WTC11 (cell line): ENCODE results near the gene TTC28. TPM values are rescaled to one million over a fixed set of nuclear protein-coding genes. Genes with fewer than 3 reads are reported as not detected.

ENCODE experiments used
- ATAC-seq: fragments of 200-7000 bp; cut with Tn5 transposase; 2 replicates; pipeline ENCODE4 v1.10.0; 2021; ENCODE audit warnings: mild to moderate bottlenecking, moderate library complexity
- CTCF ChIA-PET: fragments of 300-600 bp; sonication (Branson Sonifier 250); formaldehyde crosslinking; loops from one replicate; lab custom pipeline; 2021; ENCODE audit warnings: antibody characterized with exemption; lab: Charles Lee
- POLR2A ChIA-PET: fragments of 350-600 bp; sonication (Branson Sonifier 250); formaldehyde crosslinking; loops from one replicate; lab custom pipeline; 2021; ENCODE audit warnings: antibody characterized with exemption; lab: Charles Lee
- DNase-seq: peaks from one replicate; pipeline ENCODE4 v3.0.0; 2021; ENCODE audit warnings: low spot score
- H3K27ac Mint-ChIP-seq: 2 replicates; pipeline ENCODE4 v1.8.0; 2021; ENCODE audit warnings: mixed read lengths
- H3K27me3 Mint-ChIP-seq: 2 replicates; pipeline ENCODE4 v1.8.0; 2021; ENCODE audit warnings: low read depth, mild to moderate bottlenecking, moderate library complexity, mixed read lengths
- H3K36me3 Mint-ChIP-seq: 2 replicates; pipeline ENCODE4 v1.8.0; 2021; ENCODE audit warnings: mixed read lengths
- H3K4me1 Mint-ChIP-seq: 2 replicates; pipeline ENCODE4 v1.8.0; 2022; ENCODE audit warnings: mixed read lengths
- H3K4me3 Mint-ChIP-seq: 2 replicates; pipeline ENCODE4 v1.8.0; 2021; ENCODE audit warnings: mild to moderate bottlenecking, moderate library complexity, mixed read lengths
- H3K9me3 Mint-ChIP-seq: 2 replicates; pipeline ENCODE4 v1.8.0; 2021; ENCODE audit warnings: mixed read lengths
- AFF4 ChIP-seq: sonication (generic); formaldehyde crosslinking; IDR thresholded peaks from 2 replicates; pipeline ENCODE4 v1.8.1; 2023; ENCODE audit warnings: mild to moderate bottlenecking, missing genetic modification reagents, borderline replicate concordance
- E2F1 ChIP-seq: sonication (generic); formaldehyde crosslinking; IDR thresholded peaks from 2 replicates; pipeline ENCODE4 v1.8.0; 2022; ENCODE audit warnings: mild to moderate bottlenecking, missing genetic modification reagents
- ESRRA ChIP-seq: sonication (generic); formaldehyde crosslinking; IDR thresholded peaks from 2 replicates; pipeline ENCODE4 v1.8.1; 2022; ENCODE audit warnings: mild to moderate bottlenecking, missing genetic modification reagents, borderline replicate concordance
- ETV6 ChIP-seq: sonication (generic); formaldehyde crosslinking; IDR thresholded peaks from 2 replicates; pipeline ENCODE4 v1.8.1; 2022; ENCODE audit warnings: mild to moderate bottlenecking, missing genetic modification reagents
- FOXP1 ChIP-seq: sonication (generic); formaldehyde crosslinking; IDR thresholded peaks from 2 replicates; pipeline ENCODE4 v1.8.0; 2022; ENCODE audit warnings: missing genetic modification reagents, mild to moderate bottlenecking, moderate library complexity, borderline replicate concordance
- IRF2 ChIP-seq: sonication (generic); formaldehyde crosslinking; IDR thresholded peaks from 2 replicates; pipeline ENCODE4 v1.8.0; 2022; ENCODE audit warnings: low read depth, missing genetic modification reagents, borderline replicate concordance
- MXD4 ChIP-seq: fragments of 250-450 bp; sonication (Bioruptor Pico); IDR thresholded peaks from 2 replicates; pipeline ENCODE4 v1.8.0; 2021; ENCODE audit warnings: mild to moderate bottlenecking, moderate library complexity, borderline replicate concordance
- NR1H2 ChIP-seq: sonication (generic); formaldehyde crosslinking; IDR thresholded peaks from 2 replicates; pipeline ENCODE4 v1.9.0; 2021; ENCODE audit warnings: mild to moderate bottlenecking, moderate library complexity, missing genetic modification reagents
- TEAD1 ChIP-seq: sonication (generic); formaldehyde crosslinking; IDR thresholded peaks from 2 replicates; pipeline ENCODE4 v1.8.0; 2022; ENCODE audit warnings: mild to moderate bottlenecking, missing genetic modification reagents
- USF1 ChIP-seq: sonication (generic); formaldehyde crosslinking; IDR thresholded peaks from 2 replicates; pipeline ENCODE4 v1.8.0; 2022; ENCODE audit warnings: mild to moderate bottlenecking, missing genetic modification reagents
- ZBTB21 ChIP-seq: sonication (generic); formaldehyde crosslinking; IDR thresholded peaks from 2 replicates; pipeline ENCODE4 v1.8.1; 2023; ENCODE audit warnings: mild to moderate bottlenecking, missing genetic modification reagents, borderline replicate concordance
- ZMAT4 ChIP-seq: fragments of 250-450 bp; sonication (Bioruptor Pico); IDR thresholded peaks from 2 replicates; pipeline ENCODE4 v1.9.0; 2021; ENCODE audit warnings: mild to moderate bottlenecking
- ZNF121 ChIP-seq: sonication (generic); formaldehyde crosslinking; IDR thresholded peaks from 2 replicates; pipeline ENCODE4 v1.8.0; 2023; ENCODE audit warnings: missing genetic modification reagents
- ZNF263 ChIP-seq: sonication (generic); formaldehyde crosslinking; IDR thresholded peaks from 2 replicates; pipeline ENCODE4 v1.8.1; 2022; ENCODE audit warnings: low read depth, mild to moderate bottlenecking, moderate library complexity, missing genetic modification reagents
- ZNF396 ChIP-seq: fragments of 250-450 bp; sonication (Bioruptor Pico); IDR thresholded peaks from 2 replicates; pipeline ENCODE4 v1.8.0; 2021; ENCODE audit warnings: mild to moderate bottlenecking, moderate library complexity, borderline replicate concordance
- ZNF425 ChIP-seq: fragments of 250-450 bp; sonication (Bioruptor Pico); conservative IDR thresholded peaks from 2 replicates; pipeline ENCODE4 v1.9.0; 2021; ENCODE audit warnings: mild to moderate bottlenecking
- total RNA-seq: library from RNA; stranded (reverse); gene quantifications from 3 replicates; pipeline ENCODE4 v1.2.3, GENCODE V29; 2021
- TF ChIP-seq, protein P1 (sequence below): fragments of 250-450 bp; sonication (Bioruptor Pico); IDR thresholded peaks from 2 replicates; pipeline ENCODE4 v1.9.0; 2021; ENCODE audit warnings: moderate library complexity, mild to moderate bottlenecking, inconsistent platforms, borderline replicate concordance
- TF ChIP-seq, protein P2 (sequence below): sonication (generic); formaldehyde crosslinking; IDR thresholded peaks from 2 replicates; pipeline ENCODE4 v1.8.1; 2023; ENCODE audit warnings: mild to moderate bottlenecking, missing genetic modification reagents, moderate library complexity
- TF ChIP-seq, protein P3 (sequence below): sonication (generic); formaldehyde crosslinking; IDR thresholded peaks from 2 replicates; pipeline ENCODE4 v1.8.0; 2022; ENCODE audit warnings: mild to moderate bottlenecking, missing genetic modification reagents

Gene TTC28
- total RNA-seq, 1 experiment from 2014 or later: 13.0 TPM

- TF ChIP-seq ZBTB21 (CRISPR knock-in tag) (no peak), AFF4 (CRISPR knock-in tag) (no peak), ZNF396 (CRISPR knock-in tag) (no peak), ETV6 (CRISPR knock-in tag) (no peak), NR1H2 (CRISPR knock-in tag) (no peak), E2F1 (CRISPR knock-in tag) (no peak), IRF2 (no peak)
- TF ChIP-seq, protein P1, sequence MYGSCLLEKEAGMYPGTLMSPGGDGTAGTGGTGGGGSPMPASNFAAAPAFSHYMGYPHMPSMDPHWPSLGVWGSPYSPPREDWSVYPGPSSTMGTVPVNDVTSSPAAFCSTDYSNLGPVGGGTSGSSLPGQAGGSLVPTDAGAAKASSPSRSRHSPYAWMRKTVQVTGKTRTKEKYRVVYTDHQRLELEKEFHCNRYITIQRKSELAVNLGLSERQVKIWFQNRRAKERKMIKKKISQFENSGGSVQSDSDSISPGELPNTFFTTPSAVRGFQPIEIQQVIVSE (CRISPR knock-in tag): no peak
- TF ChIP-seq, protein P2, sequence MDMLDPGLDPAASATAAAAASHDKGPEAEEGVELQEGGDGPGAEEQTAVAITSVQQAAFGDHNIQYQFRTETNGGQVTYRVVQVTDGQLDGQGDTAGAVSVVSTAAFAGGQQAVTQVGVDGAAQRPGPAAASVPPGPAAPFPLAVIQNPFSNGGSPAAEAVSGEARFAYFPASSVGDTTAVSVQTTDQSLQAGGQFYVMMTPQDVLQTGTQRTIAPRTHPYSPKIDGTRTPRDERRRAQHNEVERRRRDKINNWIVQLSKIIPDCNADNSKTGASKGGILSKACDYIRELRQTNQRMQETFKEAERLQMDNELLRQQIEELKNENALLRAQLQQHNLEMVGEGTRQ (CRISPR knock-in tag): no peak
- TF ChIP-seq, protein P3, sequence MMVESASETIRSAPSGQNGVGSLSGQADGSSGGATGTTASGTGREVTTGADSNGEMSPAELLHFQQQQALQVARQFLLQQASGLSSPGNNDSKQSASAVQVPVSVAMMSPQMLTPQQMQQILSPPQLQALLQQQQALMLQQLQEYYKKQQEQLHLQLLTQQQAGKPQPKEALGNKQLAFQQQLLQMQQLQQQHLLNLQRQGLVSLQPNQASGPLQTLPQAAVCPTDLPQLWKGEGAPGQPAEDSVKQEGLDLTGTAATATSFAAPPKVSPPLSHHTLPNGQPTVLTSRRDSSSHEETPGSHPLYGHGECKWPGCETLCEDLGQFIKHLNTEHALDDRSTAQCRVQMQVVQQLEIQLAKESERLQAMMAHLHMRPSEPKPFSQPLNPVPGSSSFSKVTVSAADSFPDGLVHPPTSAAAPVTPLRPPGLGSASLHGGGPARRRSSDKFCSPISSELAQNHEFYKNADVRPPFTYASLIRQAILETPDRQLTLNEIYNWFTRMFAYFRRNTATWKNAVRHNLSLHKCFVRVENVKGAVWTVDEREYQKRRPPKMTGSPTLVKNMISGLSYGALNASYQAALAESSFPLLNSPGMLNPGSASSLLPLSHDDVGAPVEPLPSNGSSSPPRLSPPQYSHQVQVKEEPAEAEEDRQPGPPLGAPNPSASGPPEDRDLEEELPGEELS (CRISPR knock-in tag): no peak
- TF ChIP-seq, all 79 proteins: peak for 0
Measured at GRCh38 chr22:28656181-28656580, 23.5 kb downstream of the TTC28 start (continued).

GRCh38 chr22:28650463-28650862 lies 29.2 kb downstream of the TTC28 start:
- ChIA-PET CTCF (no interaction called here), POLR2A (no interaction called here)
- no peak overlapping the region for H3K27ac Mint-ChIP-seq
- no peaks in the 10 kb centered on the region for H3K27me3 Mint-ChIP-seq
- 0 out of 2 replicates have a peak, but pooled peaks cover 6% of the 10 kb centered on the region for H3K36me3 Mint-ChIP-seq
- H3K4me3 Mint-ChIP-seq: no peak overlapping the region
- no peak for DNase-seq
- H3K4me1 Mint-ChIP-seq: peaks cover 11% of the 10 kb centered on the region
- ATAC-seq: no peak
- peaks cover 13% of the 10 kb centered on the region for H3K9me3 Mint-ChIP-seq
- no peak for TF ChIP-seq ZNF425 (CRISPR knock-in tag)
- TF ChIP-seq ZBTB21 (CRISPR knock-in tag): no peak
- TF ChIP-seq ZMAT4: no peak
- TF ChIP-seq ZNF121: no peak
- no peak for TF ChIP-seq NR1H2 (CRISPR knock-in tag)
- no peak for TF ChIP-seq MXD4 (CRISPR knock-in tag)
- TF ChIP-seq ZNF263 (CRISPR knock-in tag): no peak
- TF ChIP-seq AFF4 (CRISPR knock-in tag): no peak
- TF ChIP-seq IRF2: no peak
- no peak for TF ChIP-seq USF1
- no peak for TF ChIP-seq TEAD1 (CRISPR knock-in tag)
- no peak for TF ChIP-seq ESRRA (CRISPR knock-in tag)
- no peak for TF ChIP-seq ZNF396 (CRISPR knock-in tag)
- no peak for TF ChIP-seq FOXP1 (CRISPR knock-in tag)
